ENCODE results near the gene SMNDC1.

Gene SMNDC1

GRCh38 chr10:110242511-110242910 is 62.2 kb downstream of the SMNDC1 start:
- H3K9me3 ChIP-seq (ENCODE audit: control insufficient read depth in 1 of 2, low read length in 2 of 2) = peaks cover 0 to 3% of the 10 kb centered on the region in 2 donors
- H3K4me3 ChIP-seq (ENCODE audit: low read depth in 1 of 2, low read length in 2 of 2) = no peak overlapping the region
- H3K36me3 ChIP-seq (ENCODE audit: control insufficient read depth in 1 of 2, insufficient read depth in 2 of 2, low read length in 2 of 2) = peaks cover 0 to 6% of the 10 kb centered on the region in 2 donors
- H3K27ac ChIP-seq (ENCODE audit: low read length) = no peak overlapping the region
- H3K27me3 ChIP-seq (ENCODE audit: low read depth, low read length) = no peaks in the 10 kb centered on the region
- peaks cover 0 to 7% of the 10 kb centered on the region in 2 donors for H3K4me1 ChIP-seq (ENCODE audit: control insufficient read depth in 1 of 2, insufficient read depth in 2 of 2, low read length in 2 of 2)

DNA sequence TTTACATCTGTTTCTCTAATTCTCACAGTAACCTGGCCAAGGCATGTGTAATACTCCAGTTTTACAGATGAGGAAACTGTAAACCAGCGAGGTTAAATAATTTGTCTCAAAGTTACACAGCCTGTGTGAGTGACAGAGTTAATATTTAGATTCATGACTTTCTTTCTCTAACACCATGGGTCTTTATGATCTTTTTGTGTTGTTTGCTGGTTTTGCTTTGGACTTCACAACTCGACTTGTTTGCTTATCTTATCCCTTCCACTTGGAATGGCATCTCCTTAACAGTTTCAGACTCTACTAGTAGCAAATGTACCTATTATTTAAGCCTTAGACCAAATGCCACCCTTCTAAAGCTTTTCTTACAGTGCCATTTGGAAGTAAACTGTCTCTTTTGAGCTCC is 62.9 kb downstream of the SMNDC1 start:
- H3K27ac ChIP-seq (ENCODE audit: low read length) = no peak overlapping the region
- H3K9me3 ChIP-seq (ENCODE audit: control insufficient read depth in 1 of 2, low read length in 2 of 2) = peaks cover 0 to 3% of the 10 kb centered on the region in 2 donors
- peaks cover 0 to 10% of the 10 kb centered on the region in 2 donors for H3K36me3 ChIP-seq (ENCODE audit: control insufficient read depth in 1 of 2, insufficient read depth in 2 of 2, low read length in 2 of 2)
- H3K4me3 ChIP-seq (ENCODE audit: low read depth in 1 of 2, low read length in 2 of 2) = no peak overlapping the region
- peaks cover 0 to 7% of the 10 kb centered on the region in 2 donors for H3K4me1 ChIP-seq (ENCODE audit: control insufficient read depth in 1 of 2, insufficient read depth in 2 of 2, low read length in 2 of 2)
- H3K27me3 ChIP-seq (ENCODE audit: low read depth, low read length) = no peaks in the 10 kb centered on the region

GRCh38 chr10:110241407-110241806 is 63.3 kb downstream of the SMNDC1 start:
- Histone ChIP-seq H3K9me3 (ENCODE audit: control insufficient read depth in 1 of 2, low read length in 2 of 2) (peaks cover 0 to 3% of the 10 kb centered on the region in 2 donors), H3K27ac (ENCODE audit: low read length) (no peak overlapping the region), H3K27me3 (ENCODE audit: low read depth, low read length) (no peaks in the 10 kb centered on the region), H3K4me3 (ENCODE audit: low read depth in 1 of 2, low read length in 2 of 2) (no peak overlapping the region), H3K36me3 (ENCODE audit: control insufficient read depth in 1 of 2, insufficient read depth in 2 of 2, low read length in 2 of 2) (peaks cover 0 to 10% of the 10 kb centered on the region in 2 donors), H3K4me1 (ENCODE audit: control insufficient read depth in 1 of 2, insufficient read depth in 2 of 2, low read length in 2 of 2) (peaks cover 0 to 5% of the 10 kb centered on the region in 2 donors)

All from muscle layer of duodenum (tissue), 2 donors.